Measurements from ENCODE around the gene SNED1. TPM values are rescaled to one million over a fixed set of nuclear protein-coding genes. Genes with fewer than 3 reads are reported as not detected.
"Not testable (repeated sequence)": the region's sequence is repeated elsewhere in the genome, so short reads cannot be mapped to it uniquely, and the experiment has no call there.

Gene SNED1
- total and polyA plus RNA-seq, 9 donors: 16.7 to 69.5 (median 38.9) TPM

GRCh38 chr2:240974771-240975572, 23.4 kb upstream of the SNED1 start:
- H3K4me1 ChIP-seq (ENCODE audit: insufficient read depth): peaks cover 4% of the 10 kb centered on the region
- DNase-seq: peak in 1 of 5 donors; percentile 7
- no peak overlapping the region for H3K4me3 ChIP-seq
- 72 to 90% (median 83%) methylated on average over 10 of the region's 10 CpGs for WGBS, 3 donors
- H3K9me3 ChIP-seq: no peaks in the 10 kb centered on the region
- H3K27ac ChIP-seq: no peak overlapping the region
- no peaks in the 10 kb centered on the region for H3K27me3 ChIP-seq
- intact Hi-C loops (cut with DNase I): no loop called here
- no peaks in the 10 kb centered on the region for H3K36me3 ChIP-seq
- TF ChIP-seq CTCF (IDR thresholded peaks at IDR 0.05): no peak
- no peak for TF ChIP-seq EP300 (IDR thresholded peaks at IDR 0.05)
- TF ChIP-seq POLR2A (IDR thresholded peaks at IDR 0.05): no peak

- peak in 1 of 5 donors; percentile 3 for DNase-seq
- intact Hi-C loops (cut with DNase I); H3K36me3 ChIP-seq; H3K4me3 ChIP-seq; H3K4me1 ChIP-seq (ENCODE audit: insufficient read depth); H3K27me3 ChIP-seq; H3K27ac ChIP-seq; H3K9me3 ChIP-seq: not testable (repeated sequence)
- WGBS, 3 donors: 79 to 96% (median 79%) methylated on average over 4 of the region's 4 CpGs
Observed at GRCh38 chr2:240975903-240976302, 22.5 kb upstream of the SNED1 start.

GRCh38 chr2:240981280-240981679, 17.1 kb upstream of the SNED1 start:
- H3K27me3 ChIP-seq: no peaks in the 10 kb centered on the region
- H3K27ac ChIP-seq: no peak overlapping the region
- 38 to 48% (median 46%) methylated on average over 3 to 4 of the region's 4 CpGs for WGBS, 3 donors
- intact Hi-C loops (cut with DNase I): no loop called here
- DNase-seq: peak in 1 of 5 donors; percentile 13
- H3K36me3 ChIP-seq: no peaks in the 10 kb centered on the region
- no peaks in the 10 kb centered on the region for H3K4me1 ChIP-seq (ENCODE audit: insufficient read depth)
- no peak for TF ChIP-seq EP300 (IDR thresholded peaks at IDR 0.05)
- TF ChIP-seq POLR2A (IDR thresholded peaks at IDR 0.05): no peak
- no peak for TF ChIP-seq CTCF (IDR thresholded peaks at IDR 0.05)
- no peaks in the 10 kb centered on the region for H3K9me3 ChIP-seq
- H3K4me3 ChIP-seq: no peak overlapping the region

GRCh38 chr2:240981871-240982800, 16.3 kb upstream of the SNED1 start:
- TF ChIP-seq CTCF (IDR thresholded peaks at IDR 0.05): no peak
- no peak for TF ChIP-seq EP300 (IDR thresholded peaks at IDR 0.05)
- TF ChIP-seq POLR2A (IDR thresholded peaks at IDR 0.05): no peak
- Histone ChIP-seq H3K4me1 (ENCODE audit: insufficient read depth) (peaks cover 2% of the 10 kb centered on the region), H3K9me3 (no peaks in the 10 kb centered on the region), H3K27ac (no peak overlapping the region), H3K36me3 (no peaks in the 10 kb centered on the region), H3K4me3 (no peak overlapping the region), H3K27me3 (no peaks in the 10 kb centered on the region)
- DNase-seq: peak in 2 of 5 donors; percentile 15 to 17
- 89 to 92% (median 90%) methylated on average over 25 of the region's 25 CpGs for WGBS, 3 donors
- intact Hi-C loops (cut with DNase I): no loop called here
